ENCODE measurements around the gene AGBL1. TPM values are rescaled to one million over a fixed set of nuclear protein-coding genes. Genes with fewer than 3 reads are reported as not detected.

Gene AGBL1
- polyA plus RNA-seq, 1 donor (not counting 4 experiments of a cell fraction or from before 2014, with no cell fraction given) = not detected

DNA sequence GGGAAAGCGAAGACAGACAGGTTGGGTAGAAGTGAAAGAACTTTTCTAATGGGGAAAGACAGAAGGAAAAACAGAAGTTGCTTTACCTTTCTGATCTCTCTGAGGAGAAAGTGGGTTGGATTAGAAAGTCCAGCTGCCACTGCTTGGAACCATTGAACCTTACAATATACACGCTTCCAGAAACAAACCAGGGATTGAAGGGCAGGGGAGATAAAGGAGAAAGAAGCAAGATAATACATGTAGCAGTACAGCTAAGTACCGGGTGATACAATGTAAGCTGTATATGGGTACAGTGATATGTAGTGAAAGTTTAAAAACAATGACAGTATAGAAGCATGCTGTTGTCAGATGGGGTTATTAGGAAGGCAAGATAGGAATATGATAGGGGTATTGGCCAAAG is 684.4 kb downstream of the AGBL1 start:
- no peak overlapping the region for H3K27ac ChIP-seq (ENCODE audit: control insufficient read depth, insufficient read depth, low read length)
- H4K20me1 ChIP-seq (ENCODE audit: control insufficient read depth, extremely low read depth, insufficient read depth, low read length) = no peaks in the 10 kb centered on the region
- FAIRE-seq = no peak
- no peaks in the 10 kb centered on the region for H3K9me3 ChIP-seq (ENCODE audit: control insufficient read depth, low read depth, low read length)
- H3K79me2 ChIP-seq (ENCODE audit: control insufficient read depth, insufficient read depth, low read length) = no peaks in the 10 kb centered on the region
- H3K36me3 ChIP-seq (ENCODE audit: control insufficient read depth in 2 of 2, extremely low read depth in 1 of 2, insufficient read depth in 2 of 2, low read length in 2 of 2) = no peaks in the 10 kb centered on the region
- no peaks in the 10 kb centered on the region for H3K4me1 ChIP-seq (ENCODE audit: control insufficient read depth, extremely low read depth, insufficient read depth, low read length)
- no peak overlapping the region for H3K4me3 ChIP-seq (ENCODE audit: control insufficient read depth in 2 of 3, extremely low read depth in 1 of 3, insufficient read depth in 2 of 3, low read depth in 1 of 3, low read length in 3 of 3)
- dilution Hi-C loops (cut with MboI; ENCODE audit: extremely low pct_ligation_motif_present, low sequenced_read_pairs) = no loop called here
- H3K27me3 ChIP-seq (ENCODE audit: control insufficient read depth, extremely low read depth, insufficient read depth, low read length) = no peaks in the 10 kb centered on the region
- H3K4me2 ChIP-seq (ENCODE audit: control insufficient read depth, extremely low read depth, insufficient read depth, low read depth, low read length) = no peak overlapping the region
- no peaks in the 10 kb centered on the region for H3K9me1 ChIP-seq (ENCODE audit: control insufficient read depth, extremely low read depth, insufficient read depth, low read length)
- no peak overlapping the region for H3K9ac ChIP-seq (ENCODE audit: control insufficient read depth, extremely low read depth, insufficient read depth, low read length)
- no peak overlapping the region for H2AFZ ChIP-seq (ENCODE audit: control insufficient read depth, low read length)
- TF ChIP-seq, protein P1, sequence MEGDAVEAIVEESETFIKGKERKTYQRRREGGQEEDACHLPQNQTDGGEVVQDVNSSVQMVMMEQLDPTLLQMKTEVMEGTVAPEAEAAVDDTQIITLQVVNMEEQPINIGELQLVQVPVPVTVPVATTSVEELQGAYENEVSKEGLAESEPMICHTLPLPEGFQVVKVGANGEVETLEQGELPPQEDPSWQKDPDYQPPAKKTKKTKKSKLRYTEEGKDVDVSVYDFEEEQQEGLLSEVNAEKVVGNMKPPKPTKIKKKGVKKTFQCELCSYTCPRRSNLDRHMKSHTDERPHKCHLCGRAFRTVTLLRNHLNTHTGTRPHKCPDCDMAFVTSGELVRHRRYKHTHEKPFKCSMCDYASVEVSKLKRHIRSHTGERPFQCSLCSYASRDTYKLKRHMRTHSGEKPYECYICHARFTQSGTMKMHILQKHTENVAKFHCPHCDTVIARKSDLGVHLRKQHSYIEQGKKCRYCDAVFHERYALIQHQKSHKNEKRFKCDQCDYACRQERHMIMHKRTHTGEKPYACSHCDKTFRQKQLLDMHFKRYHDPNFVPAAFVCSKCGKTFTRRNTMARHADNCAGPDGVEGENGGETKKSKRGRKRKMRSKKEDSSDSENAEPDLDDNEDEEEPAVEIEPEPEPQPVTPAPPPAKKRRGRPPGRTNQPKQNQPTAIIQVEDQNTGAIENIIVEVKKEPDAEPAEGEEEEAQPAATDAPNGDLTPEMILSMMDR (optimal IDR thresholded peaks at IDR 0.05 in 1 of 3, IDR thresholded peaks at IDR 0.05 in 1 of 3, conservative IDR thresholded peaks at IDR 0.05 in 1 of 3; ENCODE audit: extremely low read depth in 1 of 3, insufficient read depth in 2 of 3, low read length in 3 of 3) = no peak
- no peak for TF ChIP-seq EZH2 (IDR thresholded peaks at IDR 0.05; ENCODE audit: low read length)
- DNase-seq (ENCODE audit: low read depth, low spot score) = no peak

DNA sequence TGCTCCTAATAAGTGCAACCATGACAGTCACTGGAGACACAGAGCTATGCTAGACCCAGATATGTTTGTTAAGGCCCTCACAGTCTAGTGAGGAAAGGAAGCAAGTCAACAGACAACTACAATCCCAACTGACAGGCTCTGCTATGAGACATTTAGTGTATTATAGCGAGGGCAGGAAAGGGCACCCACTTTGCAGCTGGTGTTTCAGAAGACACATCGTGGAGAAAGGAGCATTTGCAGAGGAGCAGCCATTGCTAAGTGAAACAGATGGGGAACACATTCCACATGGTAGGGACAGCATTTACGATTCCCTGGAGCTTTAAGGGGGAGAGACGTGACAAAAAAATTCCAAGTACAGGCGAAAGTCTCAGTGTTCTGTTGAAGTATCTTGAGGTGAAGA is 685.6 kb downstream of the AGBL1 start:
- Histone ChIP-seq H3K79me2 (ENCODE audit: control insufficient read depth, insufficient read depth, low read length) (no peaks in the 10 kb centered on the region), H3K36me3 (ENCODE audit: control insufficient read depth in 2 of 2, extremely low read depth in 1 of 2, insufficient read depth in 2 of 2, low read length in 2 of 2) (no peaks in the 10 kb centered on the region), H3K27me3 (ENCODE audit: control insufficient read depth, extremely low read depth, insufficient read depth, low read length) (no peaks in the 10 kb centered on the region), H3K9me1 (ENCODE audit: control insufficient read depth, extremely low read depth, insufficient read depth, low read length) (no peaks in the 10 kb centered on the region), H2AFZ (ENCODE audit: control insufficient read depth, low read length) (no peak overlapping the region), H3K4me1 (ENCODE audit: control insufficient read depth, extremely low read depth, insufficient read depth, low read length) (no peaks in the 10 kb centered on the region), H3K27ac (ENCODE audit: control insufficient read depth, insufficient read depth, low read length) (no peak overlapping the region), H3K9ac (ENCODE audit: control insufficient read depth, extremely low read depth, insufficient read depth, low read length) (no peak overlapping the region), H3K4me3 (ENCODE audit: control insufficient read depth in 2 of 3, extremely low read depth in 1 of 3, insufficient read depth in 2 of 3, low read depth in 1 of 3, low read length in 3 of 3) (no peak overlapping the region), H3K9me3 (ENCODE audit: control insufficient read depth, low read depth, low read length) (no peaks in the 10 kb centered on the region), H4K20me1 (ENCODE audit: control insufficient read depth, extremely low read depth, insufficient read depth, low read length) (no peaks in the 10 kb centered on the region), H3K4me2 (ENCODE audit: control insufficient read depth, extremely low read depth, insufficient read depth, low read depth, low read length) (no peak overlapping the region)
- TF ChIP-seq, protein P1 (optimal IDR thresholded peaks at IDR 0.05 in 1 of 3, IDR thresholded peaks at IDR 0.05 in 1 of 3, conservative IDR thresholded peaks at IDR 0.05 in 1 of 3; ENCODE audit: extremely low read depth in 1 of 3, insufficient read depth in 2 of 3, low read length in 3 of 3) = no peak
- no peak for TF ChIP-seq EZH2 (IDR thresholded peaks at IDR 0.05; ENCODE audit: low read length)
- no peak for FAIRE-seq
- dilution Hi-C loops (cut with MboI; ENCODE audit: extremely low pct_ligation_motif_present, low sequenced_read_pairs) = no loop called here
- DNase-seq (ENCODE audit: low read depth, low spot score) = no peak
